Stimulated activated CD4-positive, alpha-beta T cell treated with anti-CD3 and anti-CD28 coated beads, Interleukin-1b, Interleukin-23, amount 100 ng/mL, for 4 hours (primary cell): ENCODE results near the gene PITPNM3.

Experiments used
- DNase-seq, 2 donors: peaks; one replicate each; pipeline ENCODE4 v3.0.0-alpha.2; 2020; ENCODE audit warnings: low read depth in 2 of 2

The PITPNM3 gene

DNA sequence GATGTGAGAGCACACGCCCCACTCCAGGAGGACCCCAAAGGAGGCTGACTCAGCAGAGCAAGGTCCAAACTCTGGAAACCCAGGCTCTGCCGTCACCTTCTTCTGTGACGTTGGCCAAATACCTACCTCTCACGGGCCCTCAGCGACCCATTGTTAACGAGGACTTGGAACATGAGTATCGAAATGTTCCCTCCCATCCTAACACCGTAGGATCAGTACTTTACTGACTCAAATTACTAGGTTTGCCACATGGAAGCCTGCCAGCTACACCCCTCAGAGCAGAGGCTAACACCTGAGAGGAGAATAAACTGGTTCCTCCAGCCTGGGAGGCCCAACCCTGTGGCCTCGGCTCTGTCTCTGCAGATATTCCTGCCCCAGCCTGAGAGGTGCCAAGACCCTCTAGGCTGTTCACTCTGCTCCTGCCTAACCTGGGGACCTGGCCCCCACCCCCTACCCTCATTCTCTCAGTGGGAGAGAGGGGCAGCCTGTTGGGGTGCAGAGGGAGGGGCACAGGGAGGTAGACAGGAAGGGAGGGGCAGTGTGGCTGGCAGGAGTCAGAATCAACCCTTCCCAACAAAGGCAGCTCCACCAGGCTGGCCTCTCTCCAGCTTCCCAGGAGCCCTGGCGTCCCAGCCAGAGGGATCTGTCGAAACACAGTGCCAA lies 4.4 kb downstream of the PITPNM3 start:
- no peak for DNase-seq

DNA sequence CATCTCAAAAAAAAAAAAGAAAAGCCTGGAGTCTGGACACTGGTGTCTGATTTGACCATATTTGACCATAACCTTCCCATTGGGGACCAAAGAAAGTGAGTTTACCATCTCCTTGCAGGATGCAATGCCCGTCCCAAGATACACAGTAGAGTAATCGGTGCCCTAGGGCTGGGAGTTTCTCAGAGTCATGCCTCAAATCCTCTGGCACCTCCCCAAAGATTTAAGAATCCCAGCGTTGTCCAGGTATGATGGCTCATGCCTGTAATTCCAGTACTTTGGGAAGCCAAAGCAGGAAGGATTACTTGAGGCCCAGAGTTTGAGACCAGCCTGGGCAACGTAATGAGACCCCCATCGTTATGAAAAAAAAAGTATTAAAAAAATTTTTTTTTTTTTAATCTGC lies 5.0 kb downstream of the PITPNM3 start:
- DNase-seq: no peak

DNA sequence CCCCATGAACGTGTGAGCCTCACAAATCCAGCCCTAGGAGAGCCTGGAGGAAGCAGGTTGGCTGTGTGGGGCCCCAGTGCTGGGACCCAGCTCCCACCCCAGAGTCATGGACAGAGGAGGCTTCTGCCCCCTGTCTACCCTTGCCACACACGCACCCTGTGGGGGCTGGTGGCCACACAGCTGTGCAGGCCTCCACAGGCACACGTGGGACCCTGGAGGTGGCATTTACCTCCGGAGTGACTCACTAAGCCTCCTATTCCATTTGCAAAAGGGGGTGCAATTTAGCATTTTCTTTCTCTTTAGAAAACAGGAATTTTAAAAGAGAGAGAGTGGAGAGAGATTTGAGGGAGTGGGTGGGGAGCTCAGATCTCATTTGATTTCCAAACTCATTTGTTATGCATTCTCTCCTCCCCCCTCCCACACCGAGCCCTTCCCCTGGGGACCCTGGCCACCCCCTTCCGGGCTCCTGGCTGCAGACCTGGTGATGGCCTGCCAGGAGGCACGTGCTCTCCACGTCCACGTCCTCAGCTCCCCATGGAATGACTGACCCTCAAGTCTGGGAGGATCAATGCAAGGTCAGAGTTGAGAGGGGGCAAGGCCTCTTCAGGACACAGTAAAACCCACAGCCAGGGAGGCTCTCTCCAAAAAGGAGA lies 6.8 kb downstream of the PITPNM3 start:
- DNase-seq: no peak

DNA sequence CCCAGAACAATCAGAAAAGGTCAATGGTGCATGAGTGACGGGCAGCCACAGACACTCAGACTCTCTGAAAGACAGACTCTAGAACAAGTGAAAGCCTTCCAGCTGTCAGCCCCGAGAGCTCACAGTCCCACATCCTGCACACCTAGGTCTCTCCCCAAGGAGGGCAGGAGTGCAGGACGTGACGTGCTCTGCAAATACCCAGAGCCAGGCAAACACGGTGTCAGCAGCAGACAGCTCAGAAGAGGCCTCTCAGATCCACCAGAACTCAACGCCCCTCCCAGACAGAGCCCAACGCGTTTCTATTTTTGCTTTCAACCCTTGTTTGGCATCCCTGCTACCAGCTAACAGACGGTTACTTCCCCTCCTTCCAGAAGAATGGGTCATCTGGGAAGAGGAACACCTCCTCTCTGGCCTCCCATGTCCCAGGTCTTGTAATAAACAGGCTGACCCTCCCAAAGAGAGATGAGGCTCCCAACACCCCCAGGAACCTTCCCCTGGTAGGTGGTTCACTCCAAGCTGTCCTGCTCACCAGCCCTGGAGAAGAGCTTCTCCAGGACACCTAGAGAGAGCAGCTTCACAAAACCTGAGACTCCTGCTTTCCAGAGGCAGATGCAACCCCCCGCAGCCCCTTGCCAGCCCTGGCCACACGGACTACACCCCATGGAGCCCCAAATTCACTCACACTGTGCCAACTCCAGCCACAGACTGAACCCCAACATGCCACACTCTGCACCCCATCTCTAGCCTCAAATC lies 7.6 kb downstream of the PITPNM3 start:
- DNase-seq: no peak

DNA sequence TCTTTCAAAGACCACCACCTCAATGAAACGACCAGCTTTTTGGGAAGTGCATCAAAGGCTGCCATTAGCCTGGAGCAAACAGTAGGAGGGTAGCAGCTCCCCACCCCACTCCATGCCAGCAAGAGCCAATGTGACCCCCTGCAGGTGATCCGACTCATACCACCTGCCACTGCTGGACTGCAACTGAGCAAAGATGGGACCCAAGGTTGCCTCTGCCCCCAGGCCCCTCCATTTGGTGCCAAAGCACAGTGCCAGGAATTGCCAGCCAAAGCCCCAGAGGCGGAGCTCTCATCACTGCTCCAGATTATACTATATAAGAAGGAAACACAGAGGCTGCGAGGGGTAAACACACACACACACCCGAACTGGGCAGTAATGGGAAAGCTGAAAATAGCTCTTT lies 8.3 kb downstream of the PITPNM3 start:
- no peak for DNase-seq

DNA sequence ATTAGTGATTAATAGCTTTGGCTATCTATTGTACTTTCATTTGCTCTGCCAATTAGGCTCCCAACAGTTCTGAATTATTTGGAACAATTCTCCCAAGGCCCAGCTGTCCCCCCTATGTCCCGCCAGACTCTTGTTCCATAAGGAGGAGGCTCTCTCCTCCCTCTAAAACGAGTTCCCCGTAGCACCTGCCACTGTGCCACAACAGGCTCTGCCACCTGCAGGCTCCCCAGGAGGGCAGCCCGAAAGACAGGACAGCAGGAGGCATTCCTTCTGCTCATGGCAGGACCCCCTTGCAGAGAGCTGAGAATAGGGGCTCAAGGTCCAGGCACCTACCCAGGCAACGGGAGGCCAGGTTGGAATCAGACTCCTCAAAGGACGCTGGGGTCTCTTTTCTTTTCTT lies 9.0 kb downstream of the PITPNM3 start:
- DNase-seq: no peak

DNA sequence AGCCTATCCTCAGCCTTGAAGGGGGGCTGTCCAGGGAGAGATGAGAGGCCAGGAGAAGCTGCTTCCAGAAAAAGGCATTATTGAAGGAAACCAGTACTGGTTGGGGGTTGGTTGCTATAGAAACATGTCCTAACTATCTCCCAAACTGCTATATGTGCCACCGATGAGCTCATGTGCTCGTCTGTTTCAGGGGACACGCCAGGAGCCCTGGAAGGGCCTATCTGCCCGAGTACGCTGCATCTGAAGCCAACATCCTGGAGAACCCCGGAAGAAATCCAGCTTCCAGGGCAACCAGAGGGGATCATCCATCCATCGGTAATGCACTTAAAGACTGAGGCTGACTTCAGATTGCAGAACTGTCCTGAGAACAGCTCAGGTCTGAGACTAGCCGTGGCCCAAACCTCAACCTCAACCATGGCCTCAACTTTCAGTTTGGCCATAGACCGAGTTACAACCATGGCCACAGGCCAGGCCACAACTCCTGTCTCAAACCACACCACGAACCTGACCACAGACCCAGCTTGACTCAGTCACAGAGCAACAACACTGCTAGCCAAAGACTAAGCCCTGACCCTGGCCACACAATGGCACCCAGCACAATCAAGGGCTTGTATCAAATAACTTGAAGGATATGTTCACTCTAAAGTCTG lies 10.2 kb downstream of the PITPNM3 start:
- DNase-seq: no peak

DNA sequence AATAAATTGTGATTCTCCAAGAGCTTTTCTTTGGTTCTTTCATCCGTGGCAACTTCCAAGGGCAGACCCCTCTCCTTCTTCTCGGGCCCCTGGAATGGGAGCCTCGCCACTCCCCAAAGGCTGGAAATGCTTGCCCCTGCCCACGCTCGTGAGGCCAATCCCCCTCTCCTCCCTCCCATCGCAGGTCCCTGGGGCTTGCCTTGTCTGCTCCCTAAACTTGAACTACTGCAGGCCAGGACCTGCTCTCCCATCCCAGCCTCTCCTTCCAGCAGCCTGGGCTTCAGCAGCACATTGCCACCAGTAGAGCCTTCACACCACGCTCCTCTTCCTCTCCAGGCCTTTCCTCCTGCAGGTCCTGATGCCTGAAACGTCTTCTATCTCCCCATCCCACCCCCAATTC lies 11.1 kb downstream of the PITPNM3 start:
- DNase-seq: no peak

DNA sequence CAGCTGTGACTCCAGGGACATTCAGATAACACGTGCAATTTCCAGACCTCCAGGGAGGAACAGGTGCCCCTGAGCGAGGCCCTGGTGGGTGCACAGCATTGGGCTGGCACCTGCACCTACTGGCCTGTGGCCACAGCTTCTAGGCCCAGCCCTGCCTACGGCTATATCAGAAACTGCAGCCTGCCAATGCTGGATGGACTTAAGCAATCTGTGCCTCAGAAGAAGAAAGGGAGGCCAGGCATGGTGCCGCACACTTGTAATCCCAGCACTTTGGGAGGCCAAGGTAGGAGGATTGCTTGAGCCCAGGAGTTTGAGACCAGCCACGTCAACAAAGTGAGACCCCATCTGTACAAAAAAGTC lies 12.4 kb downstream of the PITPNM3 start:
- DNase-seq: no peak

DNA sequence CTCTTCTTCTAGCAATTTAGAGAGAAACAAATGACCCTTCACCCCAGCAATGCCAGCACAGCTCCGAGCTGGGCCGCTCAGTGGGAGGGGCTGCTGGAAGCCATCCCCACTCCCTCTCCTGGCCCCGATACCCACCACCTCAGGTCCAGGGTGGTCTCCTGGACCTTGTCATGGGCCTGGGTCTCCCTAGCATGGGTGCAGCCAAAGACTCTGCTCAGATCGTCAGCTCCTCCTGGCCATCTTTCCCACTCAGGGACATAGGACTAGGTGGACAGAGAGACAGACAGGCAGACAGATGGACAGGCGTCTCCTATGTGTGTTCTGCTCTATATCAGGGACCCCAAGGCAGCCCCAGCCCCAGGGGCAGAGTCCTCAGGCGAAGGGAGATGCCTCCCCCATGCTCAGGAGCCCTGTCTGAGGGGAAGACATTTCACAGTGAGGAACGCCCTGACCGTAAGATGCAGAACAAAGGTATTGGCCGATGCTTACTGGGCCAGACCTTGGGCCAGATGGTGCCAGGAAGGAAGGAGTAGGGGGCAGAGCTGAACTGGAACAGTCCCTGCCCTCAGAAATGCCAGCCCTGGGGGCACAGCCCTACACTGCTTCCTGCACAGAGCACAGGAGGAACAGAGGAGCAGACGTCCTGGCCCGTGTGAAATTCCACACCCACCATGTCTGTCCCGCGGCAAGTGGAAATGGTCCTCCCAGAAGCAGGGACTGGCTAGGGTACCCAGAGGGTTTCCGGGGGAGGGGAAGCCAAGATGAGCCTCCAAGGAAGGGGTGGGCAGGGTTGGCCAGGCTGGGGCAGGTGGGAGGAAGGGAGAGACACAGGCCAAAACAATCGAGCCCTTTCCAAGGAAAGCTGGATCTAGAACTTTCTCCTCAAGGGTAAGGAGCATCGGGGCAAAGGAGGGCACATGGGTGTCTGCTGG lies 13.0 kb downstream of the PITPNM3 start:
- no peak for DNase-seq

DNA sequence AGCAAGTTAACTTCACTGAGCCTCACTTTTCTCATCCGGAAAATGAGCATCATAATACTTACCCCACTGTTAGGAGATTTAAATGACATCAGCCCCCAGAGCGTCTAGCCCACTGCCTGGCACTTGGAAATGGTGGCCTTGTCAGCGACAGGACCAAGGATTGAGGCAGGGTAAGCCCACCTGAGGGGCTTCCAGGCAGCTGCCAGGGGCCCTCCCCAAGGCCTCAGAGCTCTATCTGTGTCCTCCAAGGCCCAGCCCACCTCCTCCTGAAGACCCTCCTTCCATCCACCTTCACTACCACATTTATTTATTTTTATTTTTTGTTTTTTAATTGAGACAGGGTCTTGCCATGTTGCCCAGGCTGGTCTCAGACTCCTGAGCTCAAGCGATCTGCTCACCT lies 13.8 kb downstream of the PITPNM3 start:
- DNase-seq: no peak

DNA sequence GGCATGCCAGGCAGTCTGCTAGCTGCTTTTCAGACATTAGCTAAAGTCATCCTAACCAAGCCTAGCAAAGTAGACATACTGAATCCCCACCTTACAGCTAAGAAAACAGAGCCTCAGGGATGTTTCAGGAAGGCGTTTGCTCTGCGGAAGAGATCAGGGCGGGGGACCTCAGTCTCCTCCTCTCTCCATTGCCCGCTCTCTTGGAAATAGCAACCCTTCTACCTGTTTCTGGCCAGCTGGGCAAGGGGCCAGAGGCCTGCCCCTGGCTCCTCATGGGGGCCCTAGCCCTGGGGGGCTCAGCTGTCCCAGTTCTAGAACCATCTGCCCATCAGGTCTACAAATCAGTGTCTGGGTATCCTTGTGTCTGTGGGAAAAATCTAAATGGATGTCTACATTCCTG lies 14.5 kb downstream of the PITPNM3 start:
- no peak for DNase-seq

DNA sequence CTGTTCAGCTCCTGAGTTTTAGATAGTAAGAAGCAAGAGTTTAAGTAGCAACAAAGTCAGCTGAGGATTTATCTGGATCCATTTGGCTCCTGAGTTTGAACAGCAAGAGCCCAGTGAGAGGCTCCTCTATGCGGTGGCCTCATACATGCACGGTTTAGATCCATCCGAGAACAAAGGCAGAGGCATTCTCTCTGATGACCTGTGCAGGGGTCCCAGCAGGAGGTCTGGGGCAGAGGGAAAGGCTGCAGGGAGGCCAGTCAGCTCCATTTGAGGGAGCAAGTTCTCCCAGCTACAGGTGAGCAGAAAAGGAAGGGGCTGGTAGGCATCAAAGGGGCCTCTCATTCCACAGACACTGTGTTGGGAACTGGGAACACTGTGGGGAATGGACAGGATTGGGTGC lies 16.5 kb downstream of the PITPNM3 start:
- no peak for DNase-seq

DNA sequence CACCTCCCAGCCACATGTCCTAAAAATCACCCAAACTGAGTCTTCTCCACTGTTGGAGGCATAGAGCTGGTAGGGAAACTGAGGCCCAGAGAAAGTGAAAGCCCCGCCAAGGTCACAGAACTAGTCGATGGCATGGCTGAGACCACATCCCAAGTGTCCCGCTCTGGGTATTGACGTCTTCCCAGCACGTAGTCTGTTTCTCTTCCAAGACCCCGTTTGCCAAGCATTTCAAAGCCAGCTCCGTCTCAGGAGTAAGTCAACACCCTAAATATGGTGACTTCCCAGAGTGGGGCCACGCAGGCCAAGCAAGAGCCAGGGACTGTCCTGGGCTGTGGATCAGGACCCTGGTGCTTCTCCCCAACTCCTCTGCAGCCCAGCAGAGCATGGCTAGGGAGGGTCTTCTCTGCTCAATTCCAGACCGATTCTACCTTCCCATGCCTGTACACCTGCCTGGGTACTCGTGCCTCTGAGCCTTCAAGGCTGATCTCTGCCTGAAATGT lies 19.7 kb downstream of the PITPNM3 start:
- no peak for DNase-seq

DNA sequence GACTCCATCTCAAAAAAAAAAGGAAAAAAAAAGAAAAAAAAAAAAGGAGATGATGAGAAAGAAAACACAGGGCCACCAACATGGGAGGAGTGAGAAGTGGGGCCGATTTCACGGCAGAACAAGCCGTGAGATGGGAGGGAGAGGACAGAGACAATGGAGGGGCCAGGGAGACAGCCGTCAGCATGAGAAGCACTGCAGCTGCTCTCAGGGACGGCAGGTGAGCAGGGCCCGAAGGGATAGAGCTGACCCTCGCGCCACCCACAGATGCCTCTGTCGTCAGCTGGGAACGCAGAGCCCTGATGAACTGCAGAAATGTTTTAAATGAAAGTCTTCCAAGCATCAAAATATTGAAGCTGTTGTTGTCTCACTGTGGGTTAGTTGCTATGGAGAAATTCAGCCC lies 20.3 kb downstream of the PITPNM3 start:
- DNase-seq: no peak

DNA sequence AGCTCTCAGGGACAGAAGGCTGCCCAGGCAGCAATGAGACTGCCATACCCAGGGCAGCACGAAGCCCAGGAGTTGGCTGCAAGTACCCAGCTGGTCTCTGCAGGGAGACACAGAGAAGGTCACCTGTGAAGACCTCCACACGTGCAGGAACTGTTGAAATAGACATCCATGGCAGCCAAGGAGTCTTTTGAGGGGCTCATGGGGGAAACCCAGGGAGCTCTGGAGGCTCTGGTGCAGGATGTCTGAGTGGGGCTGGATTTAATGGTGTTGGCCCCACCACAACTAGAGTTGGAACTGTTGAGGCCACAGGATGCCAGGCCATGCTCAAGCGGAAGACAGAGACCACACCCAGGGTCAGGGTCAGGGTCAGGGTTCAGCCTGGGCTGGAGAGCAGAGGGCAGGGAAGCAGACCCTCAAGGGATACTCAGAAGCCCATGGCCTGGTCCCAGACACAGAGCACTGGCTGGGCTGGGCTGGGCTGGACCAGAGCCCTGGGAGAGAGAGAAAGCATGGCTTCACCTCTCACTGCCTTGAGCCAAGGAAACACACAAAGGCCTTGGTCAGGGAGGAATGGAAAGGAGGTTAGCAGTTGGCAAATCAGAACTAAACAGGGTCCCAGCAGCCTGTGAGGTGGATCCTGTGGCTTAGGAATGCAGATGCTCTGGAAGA lies 21.4 kb downstream of the PITPNM3 start:
- DNase-seq: no peak

DNA sequence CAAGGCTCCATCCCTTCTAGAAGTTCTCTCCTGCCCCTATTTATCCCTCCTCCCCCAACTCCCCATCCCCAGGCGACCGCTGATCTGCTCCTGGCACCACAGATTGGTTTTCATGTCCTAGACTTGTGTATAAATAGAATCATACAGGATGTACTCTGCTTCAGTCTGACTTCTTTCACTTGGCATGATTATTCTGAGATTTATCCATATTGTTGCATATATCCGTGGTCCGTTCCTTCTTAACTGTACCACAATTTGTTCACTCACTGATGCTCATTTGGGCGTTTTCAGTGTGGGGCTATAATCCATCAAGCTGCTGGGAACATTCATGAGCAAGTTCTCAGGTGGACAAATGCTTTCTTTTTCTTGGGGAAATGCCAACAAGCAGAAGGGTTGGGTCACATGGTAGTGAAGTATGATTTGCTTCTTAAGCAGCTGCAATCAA lies 23.9 kb downstream of the PITPNM3 start:
- no peak for DNase-seq

DNA sequence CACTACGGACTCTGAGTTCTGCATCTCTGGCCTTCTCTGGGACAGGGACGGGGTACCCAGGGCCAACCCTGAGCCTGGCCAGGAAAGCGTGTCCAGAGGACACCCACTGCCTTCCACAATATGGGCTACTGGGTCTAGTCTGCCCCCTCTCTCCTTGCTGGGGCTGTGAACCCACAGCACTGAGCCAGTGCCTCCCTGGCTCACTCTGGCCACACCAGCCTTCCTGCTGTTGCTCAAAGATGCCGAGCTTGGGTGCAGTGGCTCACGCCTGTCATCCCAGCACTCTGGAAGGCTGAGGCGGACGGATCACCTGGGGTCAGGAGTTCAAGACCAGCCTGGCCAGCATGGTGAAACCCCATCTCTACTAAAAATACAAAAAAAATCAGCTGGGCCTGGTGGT lies 24.8 kb downstream of the PITPNM3 start:
- DNase-seq: no peak

DNA sequence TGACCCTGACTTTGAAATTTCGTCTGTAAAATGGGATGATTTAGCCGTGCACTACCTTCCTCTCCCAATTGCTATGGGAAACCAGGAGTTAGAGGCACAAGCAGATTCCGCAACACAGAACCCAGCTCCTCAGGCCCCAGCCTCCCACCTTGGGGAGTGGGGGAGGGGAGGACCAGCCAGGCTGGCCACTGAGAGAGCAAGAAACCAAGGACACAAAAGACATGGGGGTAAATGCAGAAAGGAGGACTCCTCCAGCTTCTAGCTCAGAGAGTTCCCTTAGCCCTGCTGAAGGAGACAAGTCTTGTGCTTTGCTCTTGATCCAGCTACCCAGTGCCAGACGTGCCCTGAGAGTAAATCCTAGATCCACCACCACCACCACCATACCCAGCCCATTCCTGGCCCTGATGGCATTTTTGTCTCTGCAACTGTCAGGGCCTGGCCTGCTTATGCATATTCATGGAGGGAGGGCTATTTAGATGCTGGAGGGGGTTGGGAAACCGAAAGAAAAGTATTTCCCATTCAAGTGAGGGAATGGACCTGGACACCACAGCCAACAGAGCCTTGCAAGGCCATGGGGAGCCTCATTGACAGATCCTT lies 25.9 kb downstream of the PITPNM3 start:
- DNase-seq: no peak

DNA sequence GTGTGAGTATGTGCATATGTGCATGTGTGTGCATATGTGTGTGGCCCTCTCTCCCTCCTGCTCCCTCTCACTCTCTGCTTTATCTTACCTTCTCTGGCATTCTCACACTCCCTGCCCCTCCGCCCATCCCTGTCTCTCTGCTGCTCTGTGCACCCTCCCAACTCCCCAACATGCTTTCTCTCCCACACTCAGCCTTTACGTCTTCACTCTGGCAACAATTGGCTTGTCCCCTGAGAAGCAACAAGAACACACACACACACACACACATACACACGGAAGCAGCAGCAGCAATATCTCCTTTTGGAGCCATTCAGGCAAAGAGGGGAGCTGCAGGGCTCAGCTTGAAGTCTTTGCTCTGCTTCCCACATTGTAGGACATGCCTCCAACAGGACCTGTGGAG lies 27.8 kb downstream of the PITPNM3 start:
- DNase-seq: no peak
